AG08395 (cell line): ENCODE results near the gene PLS1.

ENCODE experiments used
- DNase-seq: peaks from one replicate; pipeline ENCODE4 v3.0.0; 2012; ENCODE audit warnings: mixed read lengths, low spot score

Gene PLS1

DNA sequence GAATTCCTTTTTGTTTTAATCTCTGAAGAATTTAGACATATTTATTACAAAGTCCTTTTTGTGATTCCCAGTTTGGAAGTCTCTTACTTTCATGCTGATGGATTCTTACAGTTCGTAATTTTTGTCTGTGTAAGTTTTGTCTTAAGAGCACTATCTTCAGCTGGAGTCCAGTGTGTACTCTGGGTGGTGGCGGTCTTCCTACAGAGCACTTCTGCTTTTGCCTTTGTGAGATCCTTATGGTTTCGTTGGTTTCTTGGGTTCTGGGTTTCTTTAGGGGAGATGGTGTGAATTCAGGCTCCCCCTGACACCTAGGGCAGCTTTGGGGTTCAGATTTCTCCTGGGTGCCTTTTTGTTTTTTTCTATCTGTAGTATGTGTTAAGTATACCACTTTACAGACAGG, 45.3 kb downstream of the PLS1 start:
- DNase-seq: no peak

- no peak for DNase-seq
Measured at GRCh38 chr3:142642956-142643355, 46.8 kb downstream of the PLS1 start.

- DNase-seq: no peak
Measured at GRCh38 chr3:142644502-142644901, 48.3 kb downstream of the PLS1 start.

- no peak for DNase-seq
Measured at GRCh38 chr3:142645236-142645793, 49.1 kb downstream of the PLS1 start.

- no peak for DNase-seq
Measured at GRCh38 chr3:142646020-142646785, 50.0 kb downstream of the PLS1 start.

GRCh38 chr3:142647856-142648255, 51.7 kb downstream of the PLS1 start:
- DNase-seq: no peak

DNA sequence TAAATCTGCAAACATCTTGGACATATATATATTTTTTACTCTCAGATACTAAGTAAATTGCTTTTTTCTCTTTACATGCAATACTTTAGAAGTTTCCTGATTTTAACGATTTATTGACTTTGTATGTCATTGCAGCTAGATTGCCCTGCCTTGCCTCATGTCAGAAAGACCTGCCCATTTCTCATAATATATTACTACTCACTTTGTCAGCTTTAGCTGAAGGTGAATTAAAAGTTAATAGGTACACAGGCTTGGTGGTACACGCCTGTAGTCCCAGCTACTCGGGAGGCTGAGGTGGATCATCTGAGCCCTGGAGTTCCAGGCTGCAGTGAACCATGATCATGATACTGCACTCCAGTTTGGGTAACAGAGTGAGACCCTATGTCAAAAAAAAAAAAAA, 52.8 kb downstream of the PLS1 start:
- no peak for DNase-seq

DNA sequence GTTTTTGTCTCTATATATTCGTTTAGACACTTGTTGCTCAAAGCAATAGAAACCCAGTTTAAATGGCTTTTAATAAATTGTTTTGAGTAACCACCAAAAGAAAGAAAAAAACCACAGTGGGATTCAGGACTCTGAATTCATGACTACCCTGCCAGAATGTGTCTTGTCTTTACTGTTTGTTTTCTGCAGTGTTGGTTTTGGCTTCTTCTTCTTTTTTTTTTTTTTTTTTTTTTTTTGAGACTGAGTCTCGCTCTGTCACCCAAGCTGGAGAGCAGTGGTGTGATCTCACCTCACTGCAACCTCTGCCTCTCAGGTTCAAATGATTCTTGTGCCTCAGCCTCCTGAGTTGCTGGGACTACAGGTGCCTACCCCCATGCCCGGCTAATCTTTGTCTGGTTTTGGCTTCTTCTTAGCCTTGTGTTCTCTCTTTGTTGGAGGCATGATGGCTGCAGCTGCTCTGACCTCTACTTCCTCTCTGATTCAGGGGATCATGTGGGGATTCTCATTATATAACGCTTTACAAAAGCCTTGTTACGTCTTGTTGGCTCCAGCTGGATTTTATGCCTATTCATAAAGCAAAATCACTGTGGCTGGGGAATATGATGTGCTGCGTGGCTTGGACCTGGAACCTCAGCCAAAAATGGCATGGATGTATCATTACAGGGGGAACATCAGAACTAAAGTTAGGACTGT, 54.0 kb downstream of the PLS1 start:
- no peak for DNase-seq

GRCh38 chr3:142651711-142652110, 55.5 kb downstream of the PLS1 start:
- DNase-seq: no peak

- DNase-seq: no peak
Measured at GRCh38 chr3:142652826-142653292, 56.7 kb downstream of the PLS1 start.

DNA sequence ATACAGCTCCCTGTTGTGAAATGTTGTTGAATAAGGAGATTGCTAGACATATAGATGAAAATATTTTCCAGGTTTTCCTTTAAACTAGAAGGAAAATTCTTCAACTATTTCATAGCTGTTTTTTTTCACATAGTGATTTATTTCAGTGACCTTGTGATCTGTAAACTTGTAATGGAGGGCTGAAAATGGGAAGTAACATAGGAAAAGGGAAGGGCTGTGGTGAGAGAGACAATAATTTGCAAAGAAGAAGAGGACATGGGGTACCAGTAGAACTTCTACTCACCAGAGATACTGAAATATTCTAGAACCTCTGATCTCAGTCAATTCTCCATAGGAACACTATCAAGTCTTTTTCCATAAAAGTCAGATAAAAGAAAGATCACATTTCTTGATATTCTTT, 60.4 kb downstream of the PLS1 start:
- DNase-seq: no peak

- no peak for DNase-seq
Measured at GRCh38 chr3:142657033-142657432, 60.8 kb downstream of the PLS1 start.

DNA sequence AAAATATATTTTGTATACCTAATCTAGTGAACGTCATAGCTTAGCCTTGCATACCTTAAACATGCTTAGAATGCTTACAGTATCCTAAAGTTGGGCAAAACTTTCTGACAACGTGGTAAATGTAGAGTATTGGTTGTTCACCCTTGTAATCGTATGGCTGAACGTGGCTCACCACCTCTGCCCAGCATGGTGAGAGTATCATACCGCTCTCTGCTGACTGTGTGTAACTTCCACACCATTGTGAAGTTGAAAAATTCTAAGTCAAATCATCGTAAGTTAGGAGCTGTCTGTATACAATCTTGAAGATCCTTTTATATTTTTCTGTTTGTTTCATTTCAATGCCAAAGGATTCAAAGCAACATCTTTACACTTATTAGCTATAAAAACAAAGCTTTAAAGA, 64.2 kb downstream of the PLS1 start:
- no peak for DNase-seq

DNA sequence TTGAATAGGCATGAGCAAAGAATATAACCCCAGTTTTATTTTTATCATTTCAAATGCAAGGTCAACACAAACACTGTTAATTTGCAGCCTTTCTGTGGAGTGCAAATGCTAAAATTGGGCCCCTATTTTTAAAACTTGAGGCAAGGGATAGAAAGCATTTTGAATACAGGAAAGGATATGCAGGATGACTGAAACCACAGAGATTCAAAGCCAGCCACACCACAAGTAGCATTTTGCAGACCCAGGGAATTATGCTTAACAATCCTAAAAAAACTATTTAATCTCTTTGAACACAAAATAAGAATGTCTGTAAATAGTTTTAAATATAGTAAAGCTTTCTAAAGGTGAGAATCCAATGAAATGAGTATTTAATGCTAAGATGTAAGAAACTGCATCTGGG, 64.7 kb downstream of the PLS1 start:
- DNase-seq: no peak

GRCh38 chr3:142663865-142664264, 67.7 kb downstream of the PLS1 start:
- DNase-seq: no peak

DNA sequence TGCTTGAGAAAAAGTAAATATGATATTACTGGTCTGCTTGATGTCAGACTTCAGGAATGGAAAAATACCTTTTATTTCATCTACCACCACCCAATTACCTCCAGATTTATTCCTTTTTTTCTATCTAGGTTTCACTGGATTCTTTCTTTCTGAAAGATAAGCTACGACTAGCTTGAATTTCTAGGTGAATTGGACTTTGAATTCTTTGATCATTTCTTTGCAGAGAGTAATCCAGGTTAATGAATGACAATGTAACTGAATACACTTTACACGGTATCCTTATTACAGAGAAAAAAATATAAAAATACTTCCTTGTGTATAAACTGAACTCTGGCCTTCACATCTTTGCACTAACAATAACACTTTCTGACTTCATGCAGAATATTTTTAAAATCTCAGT, 68.1 kb downstream of the PLS1 start:
- DNase-seq: no peak

DNA sequence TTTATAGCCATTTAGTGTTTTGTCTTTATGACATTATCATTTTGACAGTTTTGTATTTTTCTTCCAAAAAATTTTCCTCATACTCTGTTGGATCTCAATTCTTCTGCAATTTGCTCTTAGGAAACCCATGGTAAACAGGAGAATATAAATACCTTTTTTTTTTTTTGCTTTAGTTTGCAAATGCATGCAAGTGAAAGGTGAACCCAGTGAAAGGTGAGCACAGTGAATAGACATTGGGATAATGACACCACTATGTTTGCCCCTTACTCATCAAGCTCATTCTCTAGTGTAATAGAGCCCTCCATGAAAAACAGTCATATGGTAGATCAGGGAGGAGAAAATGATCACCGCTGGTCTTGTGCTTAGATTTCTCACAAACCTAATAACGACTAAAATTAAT, 68.6 kb downstream of the PLS1 start:
- no peak for DNase-seq

- DNase-seq: no peak
Measured at GRCh38 chr3:142670120-142670519, 73.9 kb downstream of the PLS1 start.

DNA sequence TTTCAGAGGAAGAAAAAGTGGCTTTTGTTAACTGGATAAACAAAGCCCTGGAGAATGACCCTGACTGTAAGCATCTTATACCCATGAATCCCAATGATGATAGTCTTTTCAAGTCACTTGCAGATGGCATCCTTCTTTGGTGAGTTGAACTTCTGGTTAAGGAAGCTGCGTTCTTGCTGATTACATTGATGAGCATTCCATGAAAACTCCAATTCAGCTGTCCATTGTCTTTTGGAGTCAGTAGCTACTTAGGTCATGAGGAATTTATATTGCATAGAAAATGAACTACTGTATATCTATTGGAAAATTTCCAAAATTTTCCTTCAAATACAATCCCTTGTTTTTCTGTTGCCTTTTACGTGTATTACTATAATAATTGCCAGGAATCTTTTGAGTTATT, 80.0 kb downstream of the PLS1 start:
- DNase-seq: no peak

DNA sequence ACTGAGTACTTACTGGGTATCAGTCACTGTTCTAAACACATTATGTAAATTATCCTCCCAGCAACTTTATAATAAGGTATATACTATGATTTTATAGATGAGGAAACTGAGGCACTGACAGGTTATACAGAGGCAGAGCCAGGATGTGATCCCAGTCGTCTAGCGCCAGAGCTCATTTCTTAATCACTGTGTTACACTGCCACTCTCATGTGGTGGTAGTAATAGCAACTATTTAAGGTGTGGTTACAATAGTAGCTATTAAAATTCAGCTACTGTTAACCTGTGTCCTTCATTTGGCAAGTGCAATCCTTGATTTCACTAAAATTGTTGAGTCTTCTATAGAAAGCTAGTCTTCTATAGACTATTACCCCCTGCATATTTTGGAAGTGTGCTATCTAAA, 84.5 kb downstream of the PLS1 start:
- DNase-seq: no peak

DNA sequence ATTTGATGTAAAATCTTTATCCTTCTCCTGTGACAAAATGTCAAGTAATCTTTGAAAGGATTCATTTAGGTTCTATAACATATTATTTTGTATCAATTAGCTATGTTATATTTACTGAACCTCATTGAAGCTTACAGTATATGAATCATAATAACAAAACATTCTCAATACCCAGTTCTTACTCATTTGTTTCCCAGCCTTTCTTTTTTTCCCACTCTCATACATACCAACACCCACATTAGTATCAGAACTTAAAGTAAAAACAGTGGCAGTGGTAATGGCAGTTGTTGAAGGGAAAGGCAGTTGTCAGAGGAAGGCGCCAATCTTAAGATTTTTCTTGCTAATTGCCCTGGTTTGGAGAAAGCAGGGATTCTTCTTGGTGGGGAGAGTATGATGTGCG, 94.4 kb downstream of the PLS1 start:
- DNase-seq: no peak

GRCh38 chr3:142691527-142691926, 95.3 kb downstream of the PLS1 start:
- no peak for DNase-seq

- no peak for DNase-seq
Measured at GRCh38 chr3:142693136-142693853, 97.1 kb downstream of the PLS1 start.
